WTC11 (cell line): Measurements from ENCODE around the gene ATP2A2.

Source experiments
- AFF4 ChIP-seq: sonication (generic); formaldehyde crosslinking; IDR thresholded peaks from 2 replicates; pipeline ENCODE4 v1.8.1; 2023; ENCODE audit warnings: mild to moderate bottlenecking, missing genetic modification reagents, borderline replicate concordance
- ATF2 ChIP-seq: sonication (generic); formaldehyde crosslinking; IDR thresholded peaks from 2 replicates; pipeline ENCODE4 v1.8.1; 2022; ENCODE audit warnings: low read depth, missing genetic modification reagents, borderline replicate concordance
- CTCF ChIP-seq: fragments of 200-600 bp; IDR thresholded peaks from 2 replicates; pipeline ENCODE4 v1.8.0; 2022; ENCODE audit warnings: antibody characterized with exemption
- FOXK1 ChIP-seq: sonication (generic); formaldehyde crosslinking; IDR thresholded peaks from 2 replicates; pipeline ENCODE4 v1.8.0; 2022; ENCODE audit warnings: mild to moderate bottlenecking, moderate library complexity, missing genetic modification reagents
- FOXP4 ChIP-seq: sonication (generic); formaldehyde crosslinking; IDR thresholded peaks from 2 replicates; pipeline ENCODE4 v1.8.0; 2022; ENCODE audit warnings: mild to moderate bottlenecking, missing genetic modification reagents
- HMGXB4 ChIP-seq: sonication (generic); formaldehyde crosslinking; IDR thresholded peaks from 2 replicates; pipeline ENCODE4 v1.8.1; 2023; ENCODE audit warnings: mild to moderate bottlenecking, moderate library complexity, missing genetic modification reagents
- RELA ChIP-seq: sonication (generic); formaldehyde crosslinking; IDR thresholded peaks from 2 replicates; pipeline ENCODE4 v1.8.1; 2022; ENCODE audit warnings: missing genetic modification reagents, mild to moderate bottlenecking, borderline replicate concordance
- SMAD4 ChIP-seq: sonication (generic); formaldehyde crosslinking; IDR thresholded peaks from 2 replicates; pipeline ENCODE4 v1.8.0; 2022; ENCODE audit warnings: mild to moderate bottlenecking, missing genetic modification reagents
- TCF7 ChIP-seq: sonication (generic); formaldehyde crosslinking; IDR thresholded peaks from 2 replicates; pipeline ENCODE4 v1.8.0; 2022; ENCODE audit warnings: mild to moderate bottlenecking, low read depth, missing genetic modification reagents, moderate library complexity
- TEAD4 ChIP-seq: sonication (generic); formaldehyde crosslinking; IDR thresholded peaks from 2 replicates; pipeline ENCODE4 v1.8.0; 2022; ENCODE audit warnings: mild to moderate bottlenecking, missing genetic modification reagents
- TP53 ChIP-seq: sonication (generic); formaldehyde crosslinking; IDR thresholded peaks from 2 replicates; pipeline ENCODE4 v1.8.1; 2023; ENCODE audit warnings: mild to moderate bottlenecking, missing genetic modification reagents
- USF2 ChIP-seq: sonication (generic); formaldehyde crosslinking; IDR thresholded peaks from 2 replicates; pipeline ENCODE4 v1.8.1; 2023; ENCODE audit warnings: mild to moderate bottlenecking, missing genetic modification reagents, moderate library complexity
- ZNF263 ChIP-seq: sonication (generic); formaldehyde crosslinking; IDR thresholded peaks from 2 replicates; pipeline ENCODE4 v1.8.1; 2022; ENCODE audit warnings: low read depth, mild to moderate bottlenecking, moderate library complexity, missing genetic modification reagents

GRCh38 chr12:110244372-110244771 lies 36.7 kb upstream of the ATP2A2 start:
- no peak for TF ChIP-seq TEAD4
- TF ChIP-seq CTCF: no peak
- TF ChIP-seq TP53 (CRISPR knock-in tag): no peak
- no peak for TF ChIP-seq SMAD4 (CRISPR knock-in tag)
- no peak for TF ChIP-seq FOXP4
- no peak for TF ChIP-seq FOXK1
- TF ChIP-seq TCF7: no peak
- no peak for TF ChIP-seq HMGXB4 (CRISPR knock-in tag)
- TF ChIP-seq ZNF263 (CRISPR knock-in tag): no peak
- TF ChIP-seq AFF4 (CRISPR knock-in tag): no peak
- TF ChIP-seq USF2 (CRISPR knock-in tag): no peak
- TF ChIP-seq ATF2 (CRISPR knock-in tag): no peak
- no peak for TF ChIP-seq RELA (CRISPR knock-in tag)
